ENCODE data around the gene TSSC4.

Gene TSSC4

GRCh38 chr11:2402106-2402505 lies 1.6 kb downstream of the TSSC4 start:
- no peak for TF ChIP-seq CTCF (IDR thresholded peaks at IDR 0.05; ENCODE audit: insufficient read depth, low read length, missing control alignments)
- no peak for DNase-seq (ENCODE audit: low read depth, low spot score)
- ChIA-PET CTCF (interaction anchor here (1.1 to 9.0 kb wide), 5 partner anchors 17 to 491 kb away, joined by 3 to 70 read pairs (median 21); partner anchors contain the start of genes C11orf21 and TSPAN32), POLR2A (no interaction called here)
- peak overlapping the region; percentile 99 for H3K4me3 ChIP-seq (ENCODE audit: low read depth, low read length)

- ChIA-PET POLR2A (no interaction called here), CTCF (interaction anchor here (1.2 to 9.0 kb wide), 4 partner anchors 16 to 205 kb away, joined by 4 to 70 read pairs (median 41); partner anchors contain the start of genes C11orf21 and TSPAN32)
- no peak for DNase-seq (ENCODE audit: low read depth, low spot score)
- TF ChIP-seq CTCF (IDR thresholded peaks at IDR 0.05; ENCODE audit: insufficient read depth, low read length, missing control alignments): no peak
- H3K4me3 ChIP-seq (ENCODE audit: low read depth, low read length): no peak overlapping the region
These were observed 2.5 kb downstream of the TSSC4 start for GRCh38 chr11:2402890-2403645.

GRCh38 chr11:2404735-2405196 lies 4.2 kb downstream of the TSSC4 start:
- no peak for TF ChIP-seq CTCF (IDR thresholded peaks at IDR 0.05; ENCODE audit: insufficient read depth, low read length, missing control alignments)
- no peak for DNase-seq (ENCODE audit: low read depth, low spot score)
- ChIA-PET CTCF (interaction anchor here (1.0 to 9.0 kb wide), 3 partner anchors 15 to 486 kb away, joined by 3 to 70 read pairs (median 3); no protein-coding TSS in a partner anchor), POLR2A (no interaction called here)
- H3K4me3 ChIP-seq (ENCODE audit: low read depth, low read length): no peak overlapping the region

- H3K4me3 ChIP-seq (ENCODE audit: low read depth, low read length): no peak overlapping the region
- ChIA-PET POLR2A (no interaction called here), CTCF (interaction anchor here (9.0 kb wide), 1 partner anchor 13 kb away, joined by 70 read pairs; no protein-coding TSS in a partner anchor)
- TF ChIP-seq CTCF (IDR thresholded peaks at IDR 0.05; ENCODE audit: insufficient read depth, low read length, missing control alignments): no peak
- DNase-seq (ENCODE audit: low read depth, low spot score): no peak
These were observed 5.9 kb downstream of the TSSC4 start for GRCh38 chr11:2406451-2406850.

- H3K4me3 ChIP-seq (ENCODE audit: low read depth, low read length): no peak overlapping the region
- DNase-seq (ENCODE audit: low read depth, low spot score): no peak
- CTCF ChIA-PET: interaction anchor here (4.5 to 9.0 kb wide), 2 partner anchors 12 kb away, joined by 48 to 70 read pairs; no protein-coding TSS in a partner anchor
- POLR2A ChIA-PET: no interaction called here
- TF ChIP-seq CTCF (IDR thresholded peaks at IDR 0.05; ENCODE audit: insufficient read depth, low read length, missing control alignments): no peak
These were observed 6.4 kb downstream of the TSSC4 start for GRCh38 chr11:2406878-2407410.

- no peak overlapping the region for H3K4me3 ChIP-seq (ENCODE audit: low read depth, low read length)
- TF ChIP-seq CTCF (IDR thresholded peaks at IDR 0.05; ENCODE audit: insufficient read depth, low read length, missing control alignments): no peak
- CTCF ChIA-PET: interaction anchor here (1.0 to 4.5 kb wide), 5 partner anchors 11 to 210 kb away, joined by 3 to 48 read pairs (median 3); no protein-coding TSS in a partner anchor
- DNase-seq (ENCODE audit: low read depth, low spot score): no peak
- POLR2A ChIA-PET: interaction anchor here (0.8 kb wide), 1 partner anchor 32 kb away, joined by 4 read pairs; the partner anchor contains the start of gene CD81
These were observed 8.1 kb downstream of the TSSC4 start for GRCh38 chr11:2408671-2409070.
